ENCODE data around the gene MICU1. TPM values are rescaled to one million over a fixed set of nuclear protein-coding genes. Genes with fewer than 3 reads are reported as not detected.

The MICU1 gene
- total RNA-seq, 1 experiment from 2014 or later: 89.4 TPM

- no peak overlapping the region for H3K27ac Mint-ChIP-seq (ENCODE audit: unreplicated experiment)
- peaks cover 20% of the 10 kb centered on the region for H3K36me3 Mint-ChIP-seq (ENCODE audit: insufficient read depth, unreplicated experiment)
- H3K4me3 Mint-ChIP-seq (ENCODE audit: low read depth, unreplicated experiment): no peak overlapping the region
- no peaks in the 10 kb centered on the region for H3K27me3 Mint-ChIP-seq (ENCODE audit: unreplicated experiment)
- BruUV-seq (replicated peaks): no TSS peak
- DNase-seq: no peak
- H3K9me3 Mint-ChIP-seq (ENCODE audit: low read depth, unreplicated experiment): peaks cover 3% of the 10 kb centered on the region
- no peaks in the 10 kb centered on the region for H3K4me1 Mint-ChIP-seq (ENCODE audit: low read depth, unreplicated experiment)
- TF ChIP-seq CTCF (IDR thresholded peaks at IDR 0.05; ENCODE audit: unreplicated experiment): no peak
- intact Hi-C loops (cut with micrococcal nuclease; ENCODE audit: unreplicated experiment): no loop called here
- CTCF ChIA-PET: no interaction called here
Measured at GRCh38 chr10:72418679-72419078, 207.2 kb downstream of the MICU1 start.

GRCh38 chr10:72417971-72418370, 207.9 kb downstream of the MICU1 start:
- H3K27me3 Mint-ChIP-seq (ENCODE audit: unreplicated experiment): no peaks in the 10 kb centered on the region
- TF ChIP-seq CTCF (IDR thresholded peaks at IDR 0.05; ENCODE audit: unreplicated experiment): no peak
- intact Hi-C loops (cut with micrococcal nuclease; ENCODE audit: unreplicated experiment): no loop called here
- H3K36me3 Mint-ChIP-seq (ENCODE audit: insufficient read depth, unreplicated experiment): peaks cover 18% of the 10 kb centered on the region
- H3K27ac Mint-ChIP-seq (ENCODE audit: unreplicated experiment): no peak overlapping the region
- peaks cover 1% of the 10 kb centered on the region for H3K9me3 Mint-ChIP-seq (ENCODE audit: low read depth, unreplicated experiment)
- DNase-seq: no peak
- no peaks in the 10 kb centered on the region for H3K4me1 Mint-ChIP-seq (ENCODE audit: low read depth, unreplicated experiment)
- CTCF ChIA-PET: no interaction called here
- H3K4me3 Mint-ChIP-seq (ENCODE audit: low read depth, unreplicated experiment): no peak overlapping the region
- BruUV-seq (replicated peaks): no TSS peak

DNA sequence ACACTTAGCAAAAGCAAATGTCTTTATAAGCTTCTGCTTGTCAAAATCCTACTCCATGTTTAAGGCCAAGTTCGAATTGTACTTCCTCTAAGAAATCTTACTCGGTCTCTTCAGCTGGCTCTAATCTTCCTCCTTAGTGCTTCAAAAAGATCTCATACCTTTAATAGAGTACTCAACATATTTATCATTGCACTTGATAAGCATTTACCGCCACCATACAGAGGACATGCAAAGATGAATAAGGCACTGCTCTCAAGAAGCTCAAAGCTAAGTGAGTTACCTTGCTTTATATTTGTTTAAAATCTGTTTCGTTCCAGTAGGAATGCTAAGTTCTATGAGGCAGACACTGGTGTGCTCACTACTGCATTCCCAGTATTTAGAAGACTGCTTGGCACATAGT, 209.2 kb downstream of the MICU1 start:
- CTCF ChIA-PET: interaction anchor here (0.6 kb wide), 1 partner anchor 364 kb away, joined by 4 read pairs; no protein-coding TSS in a partner anchor
- Mint-ChIP-seq H3K27me3 (ENCODE audit: unreplicated experiment) (no peaks in the 10 kb centered on the region), H3K27ac (ENCODE audit: unreplicated experiment) (no peak overlapping the region), H3K9me3 (ENCODE audit: low read depth, unreplicated experiment) (no peaks in the 10 kb centered on the region), H3K4me3 (ENCODE audit: low read depth, unreplicated experiment) (no peak overlapping the region), H3K36me3 (ENCODE audit: insufficient read depth, unreplicated experiment) (peaks cover 10% of the 10 kb centered on the region), H3K4me1 (ENCODE audit: low read depth, unreplicated experiment) (no peaks in the 10 kb centered on the region)
- no peak for TF ChIP-seq CTCF (IDR thresholded peaks at IDR 0.05; ENCODE audit: unreplicated experiment)
- intact Hi-C loops (cut with micrococcal nuclease; ENCODE audit: unreplicated experiment): no loop called here
- BruUV-seq (replicated peaks): no TSS peak
- DNase-seq: no peak

- CTCF ChIA-PET: interaction anchor here (1.0 kb wide), 1 partner anchor 63 kb away, joined by 4 read pairs; no protein-coding TSS in a partner anchor
- H3K4me1 Mint-ChIP-seq (ENCODE audit: low read depth, unreplicated experiment): no peaks in the 10 kb centered on the region
- intact Hi-C loops (cut with micrococcal nuclease; ENCODE audit: unreplicated experiment): no loop called here
- H3K36me3 Mint-ChIP-seq (ENCODE audit: insufficient read depth, unreplicated experiment): no peaks in the 10 kb centered on the region
- no TSS peak for BruUV-seq (replicated peaks)
- no peak overlapping the region for H3K27ac Mint-ChIP-seq (ENCODE audit: unreplicated experiment)
- H3K4me3 Mint-ChIP-seq (ENCODE audit: low read depth, unreplicated experiment): no peak overlapping the region
- no peak for DNase-seq
- H3K27me3 Mint-ChIP-seq (ENCODE audit: unreplicated experiment): no peaks in the 10 kb centered on the region
- no peaks in the 10 kb centered on the region for H3K9me3 Mint-ChIP-seq (ENCODE audit: low read depth, unreplicated experiment)
- no peak for TF ChIP-seq CTCF (IDR thresholded peaks at IDR 0.05; ENCODE audit: unreplicated experiment)
Measured at GRCh38 chr10:72414642-72415041, 211.2 kb downstream of the MICU1 start.

All from Calu3 (cell line).